ENCODE results near the gene TULP4. TPM values are rescaled to one million over a fixed set of nuclear protein-coding genes. Genes with fewer than 3 reads are reported as not detected.

Gene TULP4
- total RNA-seq, 1 experiment from 2014 or later, result 64.6 TPM

GRCh38 chr6:158521759-158522158 is 209.5 kb downstream of the TULP4 start:
- no peak overlapping the region for H3K4ac ChIP-seq (ENCODE audit: low read depth, low read length)
- no peak overlapping the region for H4K91ac ChIP-seq (ENCODE audit: insufficient read length, low read depth, low read length)
- H3K18ac ChIP-seq (ENCODE audit: insufficient read length, low read depth, low read length), result no peak overlapping the region
- Mint-ChIP-seq H3K4me3 (no peak overlapping the region), H3K27me3 (ENCODE audit: low read depth) (peaks cover 26% of the 10 kb centered on the region), H3K36me3 (ENCODE audit: insufficient read depth in 1 of 3, low read depth in 3 of 3) (no peaks in the 10 kb centered on the region; a peak in 1 of 7 replicates), H3K4me1 (peaks cover 13 to 15% of the 10 kb centered on the region in 2 experiments), H3K9me3 (peaks cover 4 to 6% of the 10 kb centered on the region in 2 experiments; a peak in 4 of 5 replicates), H3K27ac (no peak overlapping the region)
- H3K4me1 ChIP-seq (ENCODE audit: insufficient read depth, low read length), result no peaks in the 10 kb centered on the region
- H3T11ph ChIP-seq (ENCODE audit: low read length), result no peak overlapping the region
- no peaks in the 10 kb centered on the region for H3K79me1 ChIP-seq (ENCODE audit: insufficient read depth, low read depth, low read length, poor library complexity, severe bottlenecking)
- no peak overlapping the region for H2BK15ac ChIP-seq (ENCODE audit: low read depth, low read length)
- no peak for TF ChIP-seq CTCF (conservative IDR thresholded peaks at IDR 0.05)
- H3K9me3 ChIP-seq (ENCODE audit: control insufficient read depth, low read depth, low read length), result no peaks in the 10 kb centered on the region
- H3K23me2 ChIP-seq (ENCODE audit: insufficient read length, low read depth, low read length, poor library complexity, severe bottlenecking), result no peaks in the 10 kb centered on the region
- no peak overlapping the region for H2BK5ac ChIP-seq (ENCODE audit: insufficient read length, low read length)
- no peak overlapping the region for H2BK12ac ChIP-seq (ENCODE audit: insufficient read length, low read depth, low read length)
- H2AK5ac ChIP-seq (ENCODE audit: insufficient read length, low read length), result no peak overlapping the region
- no peak overlapping the region for H3K27ac ChIP-seq (ENCODE audit: insufficient read length, low read depth, low read length)
- no peaks in the 10 kb centered on the region for H3K79me2 ChIP-seq (ENCODE audit: insufficient read depth, low read length)
- no peak overlapping the region for H4K8ac ChIP-seq (replicated peaks; ENCODE audit: insufficient read length, low read depth, low read length)
- no peaks in the 10 kb centered on the region for H4K20me1 ChIP-seq (ENCODE audit: control insufficient read depth, insufficient read depth, insufficient read length)
- H4K5ac ChIP-seq (ENCODE audit: insufficient read length, low read depth, low read length), result no peak overlapping the region
- no peak overlapping the region for H3K14ac ChIP-seq (ENCODE audit: insufficient read depth, low read length)
- H2BK20ac ChIP-seq (ENCODE audit: low read depth, low read length, poor library complexity, severe bottlenecking), result no peak overlapping the region
- H3K4me2 ChIP-seq (ENCODE audit: insufficient read depth, insufficient read length, low read length), result no peak overlapping the region
- no peak overlapping the region for H3K9ac ChIP-seq (ENCODE audit: extremely low read depth, insufficient read length, low read length)
- H2BK120ac ChIP-seq (ENCODE audit: low read depth, low read length, poor library complexity, severe bottlenecking), result no peak overlapping the region
- peak; percentile 1 for DNase-seq
- no peak overlapping the region for H3K56ac ChIP-seq (ENCODE audit: insufficient read length, low read depth, low read length)
- WGBS (ENCODE audit: extremely low coverage, insufficient read length, low lambda C conversion rate), result no CpG with 5 or more reads among the region's 1 CpG
- H3K23ac ChIP-seq (ENCODE audit: insufficient read length, low read depth, low read length), result no peak overlapping the region
- no peak overlapping the region for H2AFZ ChIP-seq (ENCODE audit: low read length)
- H3K27me3 ChIP-seq (ENCODE audit: insufficient read depth, low read length), result no peaks in the 10 kb centered on the region

All from H9 (cell line).